ENCODE results near the gene SMC2.

DNA sequence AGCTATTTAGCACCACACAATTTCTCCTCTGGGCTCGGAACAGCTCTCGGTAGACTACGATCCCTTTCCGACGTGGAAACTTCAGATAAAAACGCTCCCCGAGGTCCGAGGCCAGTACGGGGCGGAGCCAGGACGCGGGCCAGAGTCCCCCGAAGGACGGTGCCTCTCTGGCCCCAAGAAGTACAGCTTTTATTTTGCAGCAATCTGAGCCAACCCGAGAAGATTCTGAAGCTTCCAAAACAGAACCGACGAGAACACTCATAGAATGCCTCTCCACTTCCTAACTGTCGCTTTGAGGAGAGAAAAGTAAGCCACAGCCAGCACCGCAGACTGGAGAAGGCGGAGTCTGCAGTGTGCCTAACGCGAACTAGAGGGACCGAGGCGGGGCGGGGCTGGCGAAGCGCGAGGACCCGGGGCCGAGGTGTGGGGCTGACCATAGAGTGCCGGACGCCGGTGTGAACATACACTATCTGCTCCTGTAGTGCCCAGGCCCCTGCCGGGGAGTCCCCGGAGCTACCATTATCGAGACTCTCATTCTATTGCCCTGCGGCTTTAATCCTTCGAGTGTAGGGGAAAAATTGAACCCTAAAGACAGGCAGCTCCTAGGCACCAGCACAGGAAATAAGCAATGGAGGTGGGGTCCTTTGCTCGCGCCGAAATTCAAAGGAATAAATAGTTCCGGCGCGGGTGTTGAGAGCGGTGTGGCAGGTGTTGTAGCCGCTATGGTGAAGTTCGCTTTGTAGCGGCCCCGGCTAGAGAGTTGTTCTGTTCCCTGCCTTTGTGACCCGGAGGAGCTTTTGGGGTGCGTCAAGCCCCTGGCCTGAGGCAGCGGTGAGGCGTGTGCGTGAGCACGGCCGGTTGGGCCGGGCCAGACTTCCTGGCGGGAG lies at the start of gene SMC2:
- peak; percentile 82 to 90 for TF ChIP-seq POLR2A (IDR thresholded peaks at IDR 0.05)
- TF ChIP-seq, protein P1, sequence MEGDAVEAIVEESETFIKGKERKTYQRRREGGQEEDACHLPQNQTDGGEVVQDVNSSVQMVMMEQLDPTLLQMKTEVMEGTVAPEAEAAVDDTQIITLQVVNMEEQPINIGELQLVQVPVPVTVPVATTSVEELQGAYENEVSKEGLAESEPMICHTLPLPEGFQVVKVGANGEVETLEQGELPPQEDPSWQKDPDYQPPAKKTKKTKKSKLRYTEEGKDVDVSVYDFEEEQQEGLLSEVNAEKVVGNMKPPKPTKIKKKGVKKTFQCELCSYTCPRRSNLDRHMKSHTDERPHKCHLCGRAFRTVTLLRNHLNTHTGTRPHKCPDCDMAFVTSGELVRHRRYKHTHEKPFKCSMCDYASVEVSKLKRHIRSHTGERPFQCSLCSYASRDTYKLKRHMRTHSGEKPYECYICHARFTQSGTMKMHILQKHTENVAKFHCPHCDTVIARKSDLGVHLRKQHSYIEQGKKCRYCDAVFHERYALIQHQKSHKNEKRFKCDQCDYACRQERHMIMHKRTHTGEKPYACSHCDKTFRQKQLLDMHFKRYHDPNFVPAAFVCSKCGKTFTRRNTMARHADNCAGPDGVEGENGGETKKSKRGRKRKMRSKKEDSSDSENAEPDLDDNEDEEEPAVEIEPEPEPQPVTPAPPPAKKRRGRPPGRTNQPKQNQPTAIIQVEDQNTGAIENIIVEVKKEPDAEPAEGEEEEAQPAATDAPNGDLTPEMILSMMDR (IDR thresholded peaks at IDR 0.05): no peak
